Neural progenitor cell (in vitro differentiated cells): ENCODE measurements around the gene TP53I3.

Experiments
- EZH2 ChIP-seq: fragments of 200-600 bp; sonication (generic); IDR thresholded peaks from 2 replicates; pipeline ENCODE4 v1.6.1; 2017; ENCODE audit warnings: antibody characterized with exemption, mild to moderate bottlenecking, moderate library complexity
- TF ChIP-seq, protein P1 (sequence below): fragments of 200-600 bp; sonication (generic); IDR thresholded peaks from 2 replicates; pipeline ENCODE4 v1.5.1; 2017; ENCODE audit warnings: antibody characterized with exemption, mild to moderate bottlenecking

- TF ChIP-seq EZH2 = peak; percentile 39
- TF ChIP-seq, protein P1, sequence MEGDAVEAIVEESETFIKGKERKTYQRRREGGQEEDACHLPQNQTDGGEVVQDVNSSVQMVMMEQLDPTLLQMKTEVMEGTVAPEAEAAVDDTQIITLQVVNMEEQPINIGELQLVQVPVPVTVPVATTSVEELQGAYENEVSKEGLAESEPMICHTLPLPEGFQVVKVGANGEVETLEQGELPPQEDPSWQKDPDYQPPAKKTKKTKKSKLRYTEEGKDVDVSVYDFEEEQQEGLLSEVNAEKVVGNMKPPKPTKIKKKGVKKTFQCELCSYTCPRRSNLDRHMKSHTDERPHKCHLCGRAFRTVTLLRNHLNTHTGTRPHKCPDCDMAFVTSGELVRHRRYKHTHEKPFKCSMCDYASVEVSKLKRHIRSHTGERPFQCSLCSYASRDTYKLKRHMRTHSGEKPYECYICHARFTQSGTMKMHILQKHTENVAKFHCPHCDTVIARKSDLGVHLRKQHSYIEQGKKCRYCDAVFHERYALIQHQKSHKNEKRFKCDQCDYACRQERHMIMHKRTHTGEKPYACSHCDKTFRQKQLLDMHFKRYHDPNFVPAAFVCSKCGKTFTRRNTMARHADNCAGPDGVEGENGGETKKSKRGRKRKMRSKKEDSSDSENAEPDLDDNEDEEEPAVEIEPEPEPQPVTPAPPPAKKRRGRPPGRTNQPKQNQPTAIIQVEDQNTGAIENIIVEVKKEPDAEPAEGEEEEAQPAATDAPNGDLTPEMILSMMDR = no peak
These were observed 38.7 kb upstream of the TP53I3 start, which contains the start of the genes FAM228B and PFN4 for GRCh38 chr2:24123195-24123921.
